HepG2 (cell line): ENCODE measurements around the gene EXOC3L4. TPM values are rescaled to one million over a fixed set of nuclear protein-coding genes. Genes with fewer than 3 reads are reported as not detected.

Experiments
- HMG20A ChIP-seq: IDR thresholded peaks from 2 replicates; pipeline ENCODE4 v1.6.1; 2016; ENCODE audit warnings: borderline replicate concordance
- THAP11 ChIP-seq: IDR thresholded peaks from 2 replicates; pipeline ENCODE4 v1.6.1; 2016; ENCODE audit warnings: missing biosample characterization, missing genetic modification reagents
- ZNF44 ChIP-seq: sonication (generic); formaldehyde crosslinking; IDR thresholded peaks from 2 replicates; pipeline ENCODE4 v1.5.1; 2020; ENCODE audit warnings: mild to moderate bottlenecking, missing genetic modification reagents
- ZNF569 ChIP-seq: sonication (generic); formaldehyde crosslinking; IDR thresholded peaks from 2 replicates; pipeline ENCODE4 v1.5.0; 2020; ENCODE audit warnings: mild to moderate bottlenecking, missing genetic modification reagents, moderate library complexity, borderline replicate concordance
- polyA plus RNA-seq, 8 experiments: library from polyadenylated mRNA; depleted of rRNA in 3 of 8; stranded (reverse) in 7 of 8; unstranded in 1 of 8; fragments of >200 nt; fragmentation: Illumina TruSeq in 4 of 8; extraction: Trizol in 4 of 8; gene quantifications; 2 replicates each; pipeline versions ENCODE4 v1.2.1 to v1.2.3, GENCODE V29; 2011 to 2016; ENCODE audit warnings: low read depth in 4 of 8, missing spikeins in 1 of 8, mixed read lengths in 1 of 8; ENCODE audit not compliant: insufficient read depth in 1 of 8
- total RNA-seq, 5 experiments: library from RNA; depleted of rRNA; stranded (reverse); fragments of >200 nt; fragmentation: Illumina TruSeq; extraction: Trizol; gene quantifications; 2 replicates each; pipeline ENCODE4 v1.2.3, GENCODE V29; 2016; ENCODE audit warnings: low read depth in 1 of 5
- TF ChIP-seq, protein P1 (sequence below): sonication (generic); formaldehyde crosslinking; IDR thresholded peaks from 2 replicates; pipeline ENCODE4 v1.4.0; 2020; ENCODE audit warnings: missing genetic modification reagents
- TF ChIP-seq, protein P2 (sequence below): fragments of 450-650 bp; IDR thresholded peaks from 2 replicates; pipeline ENCODE4 v1.6.1; 2017
- TF ChIP-seq, protein P3 (sequence below), 2 experiments: sonication (generic) in 1 of 2; formaldehyde crosslinking in 1 of 2; IDR thresholded peaks; 2 replicates each; pipeline versions ENCODE4 v1.4.0 to v1.6.1; 2016 to 2020; ENCODE audit warnings: borderline replicate concordance in 1 of 2, low read depth in 1 of 2, mild to moderate bottlenecking in 1 of 2, missing genetic modification reagents in 1 of 2
- TF ChIP-seq, protein P4 (sequence below): sonication (generic); formaldehyde crosslinking; IDR thresholded peaks from 2 replicates; pipeline ENCODE4 v1.4.0; 2020; ENCODE audit warnings: mild to moderate bottlenecking, missing genetic modification reagents

Gene EXOC3L4
- total and polyA plus RNA-seq, 2 of the 13 experiments (the other 11 are each of a cell fraction or from before 2014, with no cell fraction given): 11.8 to 27.0 TPM

DNA sequence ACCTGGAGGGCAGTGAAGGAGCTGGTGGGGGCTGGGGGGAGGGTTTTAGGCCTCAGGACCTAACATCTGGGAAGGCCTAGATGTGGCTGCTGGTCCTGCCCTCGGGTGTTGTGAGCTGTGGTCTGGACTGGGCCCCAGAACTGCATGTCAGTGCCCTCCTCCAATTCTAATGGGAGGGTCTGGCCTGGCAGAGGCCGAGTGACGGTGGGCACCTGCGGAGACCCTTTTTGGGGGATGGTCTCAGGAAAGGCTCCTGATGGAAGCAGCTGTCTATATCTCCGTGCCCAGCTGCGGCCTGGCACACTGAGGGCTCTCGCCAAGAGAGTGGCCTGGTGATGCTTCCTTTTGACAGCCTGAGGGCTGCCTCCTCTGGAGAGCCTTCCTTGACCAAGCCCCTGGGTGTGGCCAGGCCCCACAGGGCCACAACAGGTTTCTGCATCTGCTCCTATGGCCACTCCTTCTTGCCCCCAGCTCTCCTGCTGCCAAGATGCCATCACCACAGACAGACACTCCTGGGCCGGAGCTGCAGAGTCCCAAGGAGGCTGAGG lies 5.3 kb downstream of the EXOC3L4 start (continued):
- TF ChIP-seq, protein P1, sequence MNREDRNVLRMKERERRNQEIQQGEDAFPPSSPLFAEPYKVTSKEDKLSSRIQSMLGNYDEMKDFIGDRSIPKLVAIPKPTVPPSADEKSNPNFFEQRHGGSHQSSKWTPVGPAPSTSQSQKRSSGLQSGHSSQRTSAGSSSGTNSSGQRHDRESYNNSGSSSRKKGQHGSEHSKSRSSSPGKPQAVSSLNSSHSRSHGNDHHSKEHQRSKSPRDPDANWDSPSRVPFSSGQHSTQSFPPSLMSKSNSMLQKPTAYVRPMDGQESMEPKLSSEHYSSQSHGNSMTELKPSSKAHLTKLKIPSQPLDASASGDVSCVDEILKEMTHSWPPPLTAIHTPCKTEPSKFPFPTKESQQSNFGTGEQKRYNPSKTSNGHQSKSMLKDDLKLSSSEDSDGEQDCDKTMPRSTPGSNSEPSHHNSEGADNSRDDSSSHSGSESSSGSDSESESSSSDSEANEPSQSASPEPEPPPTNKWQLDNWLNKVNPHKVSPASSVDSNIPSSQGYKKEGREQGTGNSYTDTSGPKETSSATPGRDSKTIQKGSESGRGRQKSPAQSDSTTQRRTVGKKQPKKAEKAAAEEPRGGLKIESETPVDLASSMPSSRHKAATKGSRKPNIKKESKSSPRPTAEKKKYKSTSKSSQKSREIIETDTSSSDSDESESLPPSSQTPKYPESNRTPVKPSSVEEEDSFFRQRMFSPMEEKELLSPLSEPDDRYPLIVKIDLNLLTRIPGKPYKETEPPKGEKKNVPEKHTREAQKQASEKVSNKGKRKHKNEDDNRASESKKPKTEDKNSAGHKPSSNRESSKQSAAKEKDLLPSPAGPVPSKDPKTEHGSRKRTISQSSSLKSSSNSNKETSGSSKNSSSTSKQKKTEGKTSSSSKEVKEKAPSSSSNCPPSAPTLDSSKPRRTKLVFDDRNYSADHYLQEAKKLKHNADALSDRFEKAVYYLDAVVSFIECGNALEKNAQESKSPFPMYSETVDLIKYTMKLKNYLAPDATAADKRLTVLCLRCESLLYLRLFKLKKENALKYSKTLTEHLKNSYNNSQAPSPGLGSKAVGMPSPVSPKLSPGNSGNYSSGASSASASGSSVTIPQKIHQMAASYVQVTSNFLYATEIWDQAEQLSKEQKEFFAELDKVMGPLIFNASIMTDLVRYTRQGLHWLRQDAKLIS (CRISPR knock-in tag): no peak
- TF ChIP-seq, protein P2, sequence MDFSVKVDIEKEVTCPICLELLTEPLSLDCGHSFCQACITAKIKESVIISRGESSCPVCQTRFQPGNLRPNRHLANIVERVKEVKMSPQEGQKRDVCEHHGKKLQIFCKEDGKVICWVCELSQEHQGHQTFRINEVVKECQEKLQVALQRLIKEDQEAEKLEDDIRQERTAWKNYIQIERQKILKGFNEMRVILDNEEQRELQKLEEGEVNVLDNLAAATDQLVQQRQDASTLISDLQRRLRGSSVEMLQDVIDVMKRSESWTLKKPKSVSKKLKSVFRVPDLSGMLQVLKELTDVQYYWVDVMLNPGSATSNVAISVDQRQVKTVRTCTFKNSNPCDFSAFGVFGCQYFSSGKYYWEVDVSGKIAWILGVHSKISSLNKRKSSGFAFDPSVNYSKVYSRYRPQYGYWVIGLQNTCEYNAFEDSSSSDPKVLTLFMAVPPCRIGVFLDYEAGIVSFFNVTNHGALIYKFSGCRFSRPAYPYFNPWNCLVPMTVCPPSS: no peak
- TF ChIP-seq, protein P3, sequence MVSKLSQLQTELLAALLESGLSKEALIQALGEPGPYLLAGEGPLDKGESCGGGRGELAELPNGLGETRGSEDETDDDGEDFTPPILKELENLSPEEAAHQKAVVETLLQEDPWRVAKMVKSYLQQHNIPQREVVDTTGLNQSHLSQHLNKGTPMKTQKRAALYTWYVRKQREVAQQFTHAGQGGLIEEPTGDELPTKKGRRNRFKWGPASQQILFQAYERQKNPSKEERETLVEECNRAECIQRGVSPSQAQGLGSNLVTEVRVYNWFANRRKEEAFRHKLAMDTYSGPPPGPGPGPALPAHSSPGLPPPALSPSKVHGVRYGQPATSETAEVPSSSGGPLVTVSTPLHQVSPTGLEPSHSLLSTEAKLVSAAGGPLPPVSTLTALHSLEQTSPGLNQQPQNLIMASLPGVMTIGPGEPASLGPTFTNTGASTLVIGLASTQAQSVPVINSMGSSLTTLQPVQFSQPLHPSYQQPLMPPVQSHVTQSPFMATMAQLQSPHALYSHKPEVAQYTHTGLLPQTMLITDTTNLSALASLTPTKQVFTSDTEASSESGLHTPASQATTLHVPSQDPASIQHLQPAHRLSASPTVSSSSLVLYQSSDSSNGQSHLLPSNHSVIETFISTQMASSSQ (IDR thresholded peaks at IDR 0.05; ENCODE audit: low read depth): no peak
- TF ChIP-seq, protein P3 (CRISPR knock-in tag; IDR thresholded peaks at IDR 0.05; ENCODE audit: borderline replicate concordance): no peak
- TF ChIP-seq ZNF569 (CRISPR knock-in tag) (no peak), HMG20A (no peak), THAP11 (CRISPR knock-in tag) (no peak), ZNF44 (CRISPR knock-in tag) (no peak)
- TF ChIP-seq, protein P4, sequence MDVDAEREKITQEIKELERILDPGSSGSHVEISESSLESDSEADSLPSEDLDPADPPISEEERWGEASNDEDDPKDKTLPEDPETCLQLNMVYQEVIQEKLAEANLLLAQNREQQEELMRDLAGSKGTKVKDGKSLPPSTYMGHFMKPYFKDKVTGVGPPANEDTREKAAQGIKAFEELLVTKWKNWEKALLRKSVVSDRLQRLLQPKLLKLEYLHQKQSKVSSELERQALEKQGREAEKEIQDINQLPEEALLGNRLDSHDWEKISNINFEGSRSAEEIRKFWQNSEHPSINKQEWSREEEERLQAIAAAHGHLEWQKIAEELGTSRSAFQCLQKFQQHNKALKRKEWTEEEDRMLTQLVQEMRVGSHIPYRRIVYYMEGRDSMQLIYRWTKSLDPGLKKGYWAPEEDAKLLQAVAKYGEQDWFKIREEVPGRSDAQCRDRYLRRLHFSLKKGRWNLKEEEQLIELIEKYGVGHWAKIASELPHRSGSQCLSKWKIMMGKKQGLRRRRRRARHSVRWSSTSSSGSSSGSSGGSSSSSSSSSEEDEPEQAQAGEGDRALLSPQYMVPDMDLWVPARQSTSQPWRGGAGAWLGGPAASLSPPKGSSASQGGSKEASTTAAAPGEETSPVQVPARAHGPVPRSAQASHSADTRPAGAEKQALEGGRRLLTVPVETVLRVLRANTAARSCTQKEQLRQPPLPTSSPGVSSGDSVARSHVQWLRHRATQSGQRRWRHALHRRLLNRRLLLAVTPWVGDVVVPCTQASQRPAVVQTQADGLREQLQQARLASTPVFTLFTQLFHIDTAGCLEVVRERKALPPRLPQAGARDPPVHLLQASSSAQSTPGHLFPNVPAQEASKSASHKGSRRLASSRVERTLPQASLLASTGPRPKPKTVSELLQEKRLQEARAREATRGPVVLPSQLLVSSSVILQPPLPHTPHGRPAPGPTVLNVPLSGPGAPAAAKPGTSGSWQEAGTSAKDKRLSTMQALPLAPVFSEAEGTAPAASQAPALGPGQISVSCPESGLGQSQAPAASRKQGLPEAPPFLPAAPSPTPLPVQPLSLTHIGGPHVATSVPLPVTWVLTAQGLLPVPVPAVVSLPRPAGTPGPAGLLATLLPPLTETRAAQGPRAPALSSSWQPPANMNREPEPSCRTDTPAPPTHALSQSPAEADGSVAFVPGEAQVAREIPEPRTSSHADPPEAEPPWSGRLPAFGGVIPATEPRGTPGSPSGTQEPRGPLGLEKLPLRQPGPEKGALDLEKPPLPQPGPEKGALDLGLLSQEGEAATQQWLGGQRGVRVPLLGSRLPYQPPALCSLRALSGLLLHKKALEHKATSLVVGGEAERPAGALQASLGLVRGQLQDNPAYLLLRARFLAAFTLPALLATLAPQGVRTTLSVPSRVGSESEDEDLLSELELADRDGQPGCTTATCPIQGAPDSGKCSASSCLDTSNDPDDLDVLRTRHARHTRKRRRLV (CRISPR knock-in tag): no peak; the same call in 1 of the 2 replicates
